Adipocyte (in vitro differentiated cells): ENCODE results near the gene PCED1B.
"Not testable (repeated sequence)": the region's sequence is repeated elsewhere in the genome, so short reads cannot be mapped to it uniquely, and the experiment has no call there.

ENCODE experiments used
- DNase-seq: peaks from one replicate; pipeline ENCODE4 v3.0.0-alpha.2; 2015; ENCODE audit warnings: low read depth
- H3K27me3 ChIP-seq: replicated peaks from 2 replicates; pipeline ENCODE4 v1.7.0; 2013; ENCODE audit warnings: mild to moderate bottlenecking, low read length, moderate library complexity; ENCODE audit not compliant: control insufficient read depth, insufficient read depth
- H3K36me3 ChIP-seq: 2 replicates; pipeline ENCODE4 v1.7.0; 2013; ENCODE audit warnings: low read length, mild to moderate bottlenecking, moderate library complexity; ENCODE audit not compliant: control insufficient read depth, insufficient read depth, severe bottlenecking
- H3K4me1 ChIP-seq: 2 replicates; pipeline ENCODE4 v1.7.0; 2013; ENCODE audit warnings: mild to moderate bottlenecking, low read length, moderate library complexity; ENCODE audit not compliant: control insufficient read depth, insufficient read depth
- H3K4me3 ChIP-seq: 2 replicates; pipeline ENCODE4 v1.7.0; 2013; ENCODE audit warnings: mild to moderate bottlenecking, low read length, moderate library complexity
- H3K9ac ChIP-seq: 2 replicates; pipeline ENCODE4 v1.7.0; 2013; ENCODE audit warnings: mild to moderate bottlenecking, low read length, moderate library complexity
- H3K9me3 ChIP-seq: 2 replicates; pipeline ENCODE4 v1.7.0; 2013; ENCODE audit warnings: mild to moderate bottlenecking, low read length, moderate library complexity; ENCODE audit not compliant: control insufficient read depth

PCED1B gene

DNA sequence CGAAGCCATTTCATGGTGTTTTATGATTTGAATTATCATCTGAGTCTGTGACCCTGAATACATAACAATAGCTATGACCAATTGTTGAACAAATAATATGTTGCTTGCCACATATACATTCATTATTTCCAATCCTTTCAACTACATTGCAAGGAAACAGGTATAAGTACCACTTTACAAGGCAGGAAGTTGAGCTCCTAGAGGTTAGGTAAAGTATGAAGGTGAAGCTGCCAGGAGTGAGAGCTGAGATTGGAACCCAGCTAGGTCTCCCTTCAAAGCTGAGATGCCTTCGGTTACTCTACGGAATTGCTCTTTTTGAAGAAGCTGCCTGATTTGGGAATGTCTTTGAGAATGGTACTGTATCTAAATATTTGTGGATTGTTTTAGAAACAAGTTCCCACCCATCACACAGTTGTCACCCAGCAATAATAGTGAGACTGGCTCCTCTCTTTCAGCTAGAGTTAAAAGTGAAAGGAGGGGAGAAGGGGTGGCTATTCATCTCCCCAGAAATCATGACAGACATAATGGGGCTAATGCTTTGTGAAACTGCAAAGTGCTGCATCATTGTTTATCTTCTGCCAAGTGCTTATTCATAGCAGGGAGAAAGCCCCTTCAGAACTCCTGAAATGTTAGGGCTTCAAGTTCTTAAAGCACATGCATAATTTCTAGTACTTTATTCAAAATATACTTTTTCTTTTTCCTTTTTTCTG lies 76.2 kb downstream of the PCED1B start:
- Histone ChIP-seq H3K4me3 (no peak overlapping the region), H3K9me3 (peaks cover 10% of the 10 kb centered on the region), H3K27me3 (no peaks in the 10 kb centered on the region), H3K36me3 (no peaks in the 10 kb centered on the region), H3K9ac (no peak overlapping the region), H3K4me1 (peaks cover 4% of the 10 kb centered on the region)
- peak; percentile 45 for DNase-seq

DNA sequence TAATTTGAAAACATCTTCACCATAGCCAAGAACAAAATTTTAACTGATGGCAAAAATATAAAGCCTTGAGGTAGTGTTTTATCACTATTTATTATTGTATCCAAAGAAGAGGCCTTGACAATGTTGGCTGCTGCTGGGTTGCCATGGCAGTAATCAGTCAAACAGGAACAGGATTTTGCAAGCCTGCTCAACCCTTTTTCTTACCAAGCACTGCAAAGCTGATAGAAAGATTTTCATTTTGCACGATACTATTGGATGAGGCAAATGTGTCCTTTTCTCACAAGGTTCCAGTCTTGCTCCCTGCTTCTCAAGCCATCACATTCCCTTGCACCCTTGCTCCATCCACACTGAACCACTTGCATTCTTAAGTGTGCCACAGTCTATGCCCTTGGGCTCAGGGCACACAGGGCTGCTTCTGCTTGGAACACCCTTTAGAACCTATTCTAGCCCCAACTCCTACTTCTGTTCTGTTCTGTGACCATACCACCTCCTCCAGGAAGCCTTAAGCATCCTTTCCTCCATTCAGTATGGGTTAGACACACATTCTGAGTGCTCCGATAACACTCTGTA lies 76.8 kb downstream of the PCED1B start:
- H3K4me1 ChIP-seq: peaks cover 4% of the 10 kb centered on the region
- H3K9me3 ChIP-seq: peaks cover 10% of the 10 kb centered on the region
- H3K9ac ChIP-seq: no peak overlapping the region
- no peaks in the 10 kb centered on the region for H3K27me3 ChIP-seq
- no peaks in the 10 kb centered on the region for H3K36me3 ChIP-seq
- no peak overlapping the region for H3K4me3 ChIP-seq
- DNase-seq: peak; percentile 62

GRCh38 chr12:47158792-47159191 lies 79.4 kb downstream of the PCED1B start:
- no peak for DNase-seq
- Histone ChIP-seq H3K9ac (no peak overlapping the region), H3K27me3 (no peaks in the 10 kb centered on the region), H3K4me3 (no peak overlapping the region), H3K9me3 (peaks cover 11% of the 10 kb centered on the region), H3K4me1 (peaks cover 4% of the 10 kb centered on the region), H3K36me3 (no peaks in the 10 kb centered on the region)

DNA sequence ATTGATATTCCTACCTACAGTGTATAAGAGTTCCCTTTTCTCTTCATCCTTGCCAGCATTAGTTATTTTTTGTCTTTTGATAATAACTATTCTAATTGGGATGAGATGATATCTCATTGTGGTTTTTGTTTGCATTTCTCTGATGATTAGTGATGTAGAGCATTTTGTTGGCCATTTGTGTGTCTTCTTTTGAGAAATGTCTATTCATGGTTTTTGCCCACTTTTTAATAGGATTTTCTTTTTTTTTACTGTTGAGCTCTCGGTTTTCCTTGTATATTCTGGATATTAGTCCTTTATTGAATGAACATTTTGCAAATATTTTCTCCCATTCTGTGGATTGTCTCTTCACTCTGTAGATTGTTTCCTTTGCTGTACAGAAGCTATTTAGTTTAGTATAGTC lies 79.9 kb downstream of the PCED1B start:
- no peaks in the 10 kb centered on the region for H3K27me3 ChIP-seq
- peaks cover 11% of the 10 kb centered on the region for H3K9me3 ChIP-seq
- H3K9ac ChIP-seq: no peak overlapping the region
- no peaks in the 10 kb centered on the region for H3K36me3 ChIP-seq
- peaks cover 4% of the 10 kb centered on the region for H3K4me1 ChIP-seq
- no peak overlapping the region for H3K4me3 ChIP-seq
- no peak for DNase-seq

DNA sequence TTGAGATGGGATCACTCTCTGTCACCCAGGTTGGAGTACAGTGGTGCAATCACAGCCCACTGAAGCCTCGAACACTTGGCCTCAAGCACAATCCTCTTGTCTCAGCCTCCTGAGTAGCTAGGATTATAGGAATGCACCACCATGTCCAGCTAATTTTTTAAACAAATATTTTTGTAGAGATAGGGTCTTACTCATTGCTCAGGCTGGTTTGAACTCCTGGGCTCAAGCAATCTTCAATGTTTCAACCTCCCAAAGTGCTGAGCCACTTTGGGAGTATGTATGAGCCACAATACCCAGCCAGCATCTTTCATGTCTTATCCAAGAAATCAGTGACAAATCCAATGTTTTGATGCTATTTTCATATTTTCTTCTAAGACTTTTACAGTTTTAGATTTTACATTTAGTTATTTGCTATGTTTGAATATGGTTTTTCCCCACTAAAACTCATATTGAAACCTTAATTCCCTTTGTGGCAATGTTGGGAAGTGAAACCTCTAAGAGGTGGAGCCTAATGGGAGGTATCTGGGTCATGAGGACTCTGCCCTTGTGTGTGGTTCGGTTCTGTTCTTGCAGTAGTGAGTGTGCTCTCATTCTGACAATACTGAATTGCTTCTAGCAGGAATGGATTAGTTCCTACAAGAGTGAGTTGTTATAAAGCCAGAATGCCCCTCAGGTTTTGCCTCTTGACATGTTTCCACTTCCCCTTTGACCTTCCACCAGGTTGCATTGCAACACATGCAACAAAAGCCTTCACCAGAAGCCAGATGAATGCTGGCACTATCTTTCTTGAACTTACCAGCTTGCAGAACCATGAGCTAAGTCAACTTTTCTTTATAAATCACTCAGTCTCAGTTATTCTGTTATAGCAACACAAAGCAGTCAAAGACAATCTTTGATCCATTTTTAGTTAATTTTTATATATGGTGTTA lies 81.2 kb downstream of the PCED1B start:
- no peaks in the 10 kb centered on the region for H3K36me3 ChIP-seq
- peaks cover 4% of the 10 kb centered on the region for H3K4me1 ChIP-seq
- H3K9me3 ChIP-seq: peaks cover 11% of the 10 kb centered on the region
- no peak overlapping the region for H3K4me3 ChIP-seq
- DNase-seq: no peak
- no peak overlapping the region for H3K9ac ChIP-seq
- no peaks in the 10 kb centered on the region for H3K27me3 ChIP-seq

DNA sequence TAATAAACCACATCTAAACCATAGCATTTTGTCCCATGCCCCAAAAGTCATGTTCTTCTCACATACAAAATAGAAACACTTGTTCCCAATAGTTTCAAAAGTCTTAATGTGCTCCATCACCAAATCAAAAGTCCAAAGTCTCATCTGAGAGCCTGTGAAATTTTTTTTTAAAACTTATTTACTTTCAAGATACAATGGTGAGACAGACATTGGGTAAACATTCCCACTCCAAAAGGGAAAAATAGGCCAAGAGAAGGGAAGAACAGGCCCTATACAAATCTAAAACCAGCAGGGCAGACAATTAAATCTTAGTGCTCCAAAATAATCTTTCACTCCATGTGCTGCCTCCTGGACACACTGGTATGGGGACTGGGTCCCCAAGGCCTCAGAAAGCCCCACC lies 84.7 kb downstream of the PCED1B start:
- Histone ChIP-seq H3K9me3 (peaks cover 11% of the 10 kb centered on the region), H3K27me3 (no peaks in the 10 kb centered on the region), H3K4me1 (no peaks in the 10 kb centered on the region), H3K36me3 (no peaks in the 10 kb centered on the region), H3K4me3 (no peak overlapping the region), H3K9ac (no peak overlapping the region)
- DNase-seq: no peak

DNA sequence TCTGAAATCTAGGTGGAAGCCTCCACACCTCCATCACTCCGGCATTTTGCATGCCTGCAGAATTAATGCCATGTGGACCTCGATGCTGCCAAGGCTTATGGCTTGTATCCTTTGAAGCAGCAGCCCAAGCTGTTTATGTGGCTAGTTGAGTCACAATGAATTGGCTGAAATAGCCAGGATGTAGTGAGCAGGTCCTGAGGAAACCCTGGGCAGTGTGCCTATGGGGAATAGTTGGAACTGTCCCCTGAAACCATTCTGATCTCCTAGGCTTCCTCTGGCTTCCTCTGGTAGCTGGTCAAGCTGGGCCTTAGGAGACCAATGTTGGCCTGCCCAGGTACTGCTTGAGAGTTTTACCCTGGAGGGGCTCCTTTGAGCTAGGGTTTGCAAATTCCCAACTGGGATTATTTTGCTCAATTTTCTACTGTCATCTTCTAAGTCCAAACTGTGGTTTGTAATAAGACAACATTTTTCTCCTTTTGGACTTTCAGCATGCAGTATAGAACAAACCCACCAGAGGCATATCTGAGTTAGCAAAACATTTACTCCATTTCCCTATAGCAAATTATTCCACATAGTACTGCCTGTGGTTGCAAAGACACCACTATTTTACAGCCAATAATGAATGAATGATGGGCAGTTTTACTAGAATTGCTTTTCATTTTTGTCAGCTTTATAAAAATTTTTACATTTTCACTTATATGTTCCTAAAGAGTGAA lies 85.5 kb downstream of the PCED1B start:
- H3K27me3 ChIP-seq: no peaks in the 10 kb centered on the region
- peaks cover 5% of the 10 kb centered on the region for H3K9me3 ChIP-seq
- H3K36me3 ChIP-seq: no peaks in the 10 kb centered on the region
- no peak overlapping the region for H3K4me3 ChIP-seq
- no peaks in the 10 kb centered on the region for H3K4me1 ChIP-seq
- no peak overlapping the region for H3K9ac ChIP-seq
- peak; percentile 7 for DNase-seq

- Histone ChIP-seq H3K9ac (no peak overlapping the region), H3K4me1 (no peaks in the 10 kb centered on the region), H3K27me3 (no peaks in the 10 kb centered on the region), H3K4me3 (no peak overlapping the region), H3K9me3 (peaks cover 11% of the 10 kb centered on the region), H3K36me3 (no peaks in the 10 kb centered on the region)
- no peak for DNase-seq
Observed at GRCh38 chr12:47165934-47166333, 86.5 kb downstream of the PCED1B start.

DNA sequence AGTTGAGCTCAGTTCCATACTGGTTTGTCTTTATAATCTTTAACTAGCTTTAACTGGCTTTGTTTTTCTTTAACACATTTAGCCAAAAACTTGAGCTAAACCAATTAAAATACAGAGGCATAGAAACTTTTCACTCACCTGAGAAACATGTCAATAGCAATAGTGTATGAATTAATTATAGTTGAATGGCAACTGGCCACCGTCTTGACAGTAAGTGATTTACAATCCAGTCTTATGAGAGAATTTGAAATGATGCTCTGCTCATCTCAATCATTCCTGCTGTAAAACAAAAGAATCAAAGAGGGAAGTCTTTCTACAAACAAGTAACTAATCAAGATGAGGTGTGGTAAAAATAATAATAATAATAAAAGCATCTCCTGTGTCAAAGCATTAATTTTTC lies 86.9 kb downstream of the PCED1B start:
- H3K9me3 ChIP-seq: peaks cover 11% of the 10 kb centered on the region
- H3K4me1 ChIP-seq: no peaks in the 10 kb centered on the region
- H3K9ac ChIP-seq: no peak overlapping the region
- no peaks in the 10 kb centered on the region for H3K36me3 ChIP-seq
- no peaks in the 10 kb centered on the region for H3K27me3 ChIP-seq
- no peak for DNase-seq
- no peak overlapping the region for H3K4me3 ChIP-seq

- not testable (repeated sequence) for H3K27me3 ChIP-seq, H3K9ac ChIP-seq, H3K36me3 ChIP-seq, H3K4me1 ChIP-seq, DNase-seq, H3K4me3 ChIP-seq
- peaks cover 12% of the 10 kb centered on the region for H3K9me3 ChIP-seq
Observed at GRCh38 chr12:47170281-47170680, 90.9 kb downstream of the PCED1B start.

GRCh38 chr12:47178014-47178413 lies 98.6 kb downstream of the PCED1B start:
- Histone ChIP-seq H3K36me3 (no peaks in the 10 kb centered on the region), H3K9me3 (no peaks in the 10 kb centered on the region), H3K4me1 (no peaks in the 10 kb centered on the region), H3K9ac (no peak overlapping the region), H3K27me3 (no peaks in the 10 kb centered on the region), H3K4me3 (no peak overlapping the region)
- DNase-seq: no peak
